ENCODE data around the gene C16orf92.
A peak's percentile ranks its signal among the peaks of the same experiment; 100 is the strongest.

The C16orf92 gene

GRCh38 chr16:30053376-30054015, 30.5 kb downstream of the C16orf92 start:
- no peak for FAIRE-seq
- DNase-seq (ENCODE audit: insufficient read length, low spot score): no peak

- DNase-seq (ENCODE audit: insufficient read length, low spot score) (no peak), FAIRE-seq (no peak)
Observed at GRCh38 chr16:30054451-30054850, 31.5 kb downstream of the C16orf92 start.

GRCh38 chr16:30054959-30055553, 32.1 kb downstream of the C16orf92 start:
- DNase-seq (ENCODE audit: insufficient read length, low spot score) (no peak), FAIRE-seq (peak; percentile 70)

- DNase-seq (ENCODE audit: insufficient read length, low spot score) (no peak), FAIRE-seq (no peak)
Observed at GRCh38 chr16:30060346-30060745, 37.3 kb downstream of the C16orf92 start.

GRCh38 chr16:30060836-30061554, 38.0 kb downstream of the C16orf92 start:
- FAIRE-seq (no peak), DNase-seq (ENCODE audit: insufficient read length, low spot score) (no peak)

- DNase-seq (ENCODE audit: insufficient read length, low spot score): no peak
- no peak for FAIRE-seq
Observed at GRCh38 chr16:30063278-30063892, 40.4 kb downstream of the C16orf92 start.

GRCh38 chr16:30063893-30064728, 41.1 kb downstream of the C16orf92 start:
- FAIRE-seq: peak; percentile 84
- peak; percentile 69 for DNase-seq (ENCODE audit: insufficient read length, low spot score)

GRCh38 chr16:30064729-30065101, 41.7 kb downstream of the C16orf92 start:
- DNase-seq (ENCODE audit: insufficient read length, low spot score) (no peak), FAIRE-seq (no peak)

GRCh38 chr16:30065102-30065942, 42.3 kb downstream of the C16orf92 start, which contains the start of gene ALDOA:
Gene ALDOA (plus strand): TSS chr16:30065760. CDS start chr16:30066898, 1,138 bp downstream.
- DNase-seq (ENCODE audit: insufficient read length, low spot score) (peak; percentile 84), FAIRE-seq (peak; percentile 78)

GRCh38 chr16:30065943-30066760, 43.2 kb downstream of the C16orf92 start:
- DNase-seq (ENCODE audit: insufficient read length, low spot score): no peak
- FAIRE-seq: no peak

GRCh38 chr16:30066761-30067583, 44.0 kb downstream of the C16orf92 start:
- DNase-seq (ENCODE audit: insufficient read length, low spot score) (no peak), FAIRE-seq (no peak)

- FAIRE-seq (no peak), DNase-seq (ENCODE audit: insufficient read length, low spot score) (no peak)
Observed at GRCh38 chr16:30067584-30067916, 44.6 kb downstream of the C16orf92 start.

- DNase-seq (ENCODE audit: insufficient read length, low spot score) (no peak), FAIRE-seq (no peak)
Observed at GRCh38 chr16:30068333-30068732, 45.3 kb downstream of the C16orf92 start.

GRCh38 chr16:30068750-30069610, 46.0 kb downstream of the C16orf92 start:
- no peak for FAIRE-seq
- no peak for DNase-seq (ENCODE audit: insufficient read length, low spot score)

- FAIRE-seq: no peak
- DNase-seq (ENCODE audit: insufficient read length, low spot score): no peak
Observed at GRCh38 chr16:30069611-30070462, 46.8 kb downstream of the C16orf92 start.

- no peak for FAIRE-seq
Observed at GRCh38 chr16:30070490-30070889, 47.5 kb downstream of the C16orf92 start.

More at GRCh38 chr16:30070490-30070889, 47.5 kb downstream of the C16orf92 start:
- no peak for DNase-seq (ENCODE audit: insufficient read length, low spot score)

All from GM19239 (cell line).